Trophoblast cell (in vitro differentiated cells and primary cell): ENCODE results near the gene MOXD1.

ENCODE experiments used
- DNase-seq, 2 donors: peaks; one replicate each; pipeline ENCODE4 v3.0.0-alpha.2; 2016
- H2AFZ ChIP-seq: 2 replicates; pipeline ENCODE4 v1.6.1; 2013; ENCODE audit warnings: low read length, moderate library complexity, mild to moderate bottlenecking; ENCODE audit not compliant: insufficient read depth, poor library complexity
- H2AK5ac ChIP-seq: 2 replicates; pipeline ENCODE4 v1.6.1; 2013; ENCODE audit warnings: mild to moderate bottlenecking, low read length
- H2BK120ac ChIP-seq: 2 replicates; pipeline ENCODE4 v1.6.1; 2013; ENCODE audit warnings: low read length, mild to moderate bottlenecking, moderate library complexity; ENCODE audit not compliant: insufficient read depth, poor library complexity
- H2BK12ac ChIP-seq: 2 replicates; pipeline ENCODE4 v1.6.1; 2013; ENCODE audit warnings: mild to moderate bottlenecking, low read length, moderate library complexity
- H2BK5ac ChIP-seq: 2 replicates; pipeline ENCODE4 v1.6.1; 2013; ENCODE audit warnings: low read length, low read depth, moderate library complexity, mild to moderate bottlenecking; ENCODE audit not compliant: poor library complexity
- H3K14ac ChIP-seq: 2 replicates; pipeline ENCODE4 v1.6.1; 2013; ENCODE audit warnings: mild to moderate bottlenecking, low read length
- H3K18ac ChIP-seq: 2 replicates; pipeline ENCODE4 v1.6.1; 2013; ENCODE audit warnings: mild to moderate bottlenecking, low read length
- H3K23ac ChIP-seq: 2 replicates; pipeline ENCODE4 v1.6.1; 2013; ENCODE audit warnings: low read length
- H3K27ac ChIP-seq: 2 replicates; pipeline ENCODE4 v1.5.1; 2013; ENCODE audit warnings: low read depth, mild to moderate bottlenecking, inconsistent platforms, low read length, moderate library complexity
- H3K27me3 ChIP-seq: 2 replicates; pipeline ENCODE4 v1.6.1; 2013; ENCODE audit warnings: inconsistent platforms, mild to moderate bottlenecking, low read length, moderate library complexity; ENCODE audit not compliant: insufficient read depth
- H3K36me3 ChIP-seq, 2 experiments: 1 replicate in 1 of 2; 2 replicates in 1 of 2; pipeline ENCODE4 v1.6.1; 2013; ENCODE audit warnings: low read length in 2 of 2, mild to moderate bottlenecking in 2 of 2, moderate library complexity in 1 of 2; ENCODE audit not compliant: insufficient read depth in 2 of 2, control insufficient read depth in 1 of 2
- H3K4ac ChIP-seq: 2 replicates; pipeline ENCODE4 v1.6.1; 2013; ENCODE audit warnings: low read depth, mild to moderate bottlenecking, low read length, moderate library complexity
- H3K4me1 ChIP-seq, 2 experiments: 1 replicate in 1 of 2; 2 replicates in 1 of 2; pipeline ENCODE4 v1.6.1; 2013; ENCODE audit warnings: low read length in 2 of 2, mild to moderate bottlenecking in 2 of 2, moderate library complexity in 1 of 2; ENCODE audit not compliant: insufficient read depth in 2 of 2, control insufficient read depth in 1 of 2
- H3K4me2 ChIP-seq: 2 replicates; pipeline ENCODE4 v1.6.1; 2013; ENCODE audit warnings: inconsistent platforms, mild to moderate bottlenecking, low read length, moderate library complexity
- H3K4me3 ChIP-seq: 2 replicates; pipeline ENCODE4 v1.5.1; 2013; ENCODE audit warnings: mild to moderate bottlenecking, low read depth, low read length, inconsistent platforms
- H3K79me1 ChIP-seq: one replicate; pipeline ENCODE4 v1.6.1; 2013; ENCODE audit warnings: low read length
- H3K79me2 ChIP-seq: 2 replicates; pipeline ENCODE4 v1.6.1; 2013; ENCODE audit warnings: low read length, mild to moderate bottlenecking; ENCODE audit not compliant: control insufficient read depth, insufficient read depth, poor library complexity
- H3K9ac ChIP-seq: 2 replicates; pipeline ENCODE4 v1.6.1; 2013; ENCODE audit warnings: mild to moderate bottlenecking, low read length
- H3K9me3 ChIP-seq: 2 replicates; pipeline ENCODE4 v1.6.1; 2013; ENCODE audit warnings: low read depth, mild to moderate bottlenecking, control low read depth, inconsistent platforms, low read length; ENCODE audit not compliant: insufficient read depth
- H4K12ac ChIP-seq: 2 replicates; pipeline ENCODE4 v1.6.1; 2013; ENCODE audit warnings: low read depth, mild to moderate bottlenecking, low read length, moderate library complexity
- H4K8ac ChIP-seq: 2 replicates; pipeline ENCODE4 v1.6.1; 2013; ENCODE audit warnings: low read depth, mild to moderate bottlenecking, low read length, moderate library complexity
- H4K91ac ChIP-seq: one replicate; pipeline ENCODE4 v1.6.1; 2013; ENCODE audit warnings: low read depth, mild to moderate bottlenecking, low read length, moderate library complexity
- WGBS: extraction: QIAGEN DNeasy Blood & Tissue Kit; methylation state at CpG from one replicate; pipeline ENCODE4 v1.1.7; 2013; ENCODE audit warnings: missing lambda C conversion rate; ENCODE audit not compliant: insufficient read length, insufficient coverage; ENCODE audit errors: extremely low coverage; 5-methylcytosine and 5-hydroxymethylcytosine counted together

MOXD1 gene

GRCh38 chr6:132368916-132369481, 32.3 kb downstream of the MOXD1 start:
- no peak overlapping the region for H3K14ac ChIP-seq
- DNase-seq, result peak; percentile 1 to 59
- H3K18ac ChIP-seq, result no peak overlapping the region
- no peak overlapping the region for H4K8ac ChIP-seq
- no peak overlapping the region for H3K4me2 ChIP-seq
- H3K79me2 ChIP-seq, result no peaks in the 10 kb centered on the region
- H3K27me3 ChIP-seq, result no peaks in the 10 kb centered on the region
- H3K4me3 ChIP-seq, result no peak overlapping the region
- H3K79me1 ChIP-seq, result no peaks in the 10 kb centered on the region
- no peaks in the 10 kb centered on the region for H3K36me3 ChIP-seq
- H2AFZ ChIP-seq, result no peak overlapping the region
- H3K9ac ChIP-seq, result no peak overlapping the region
- H3K23ac ChIP-seq, result no peak overlapping the region
- no peaks in the 10 kb centered on the region for H3K9me3 ChIP-seq
- H4K91ac ChIP-seq, result no peak overlapping the region
- H2BK12ac ChIP-seq, result no peak overlapping the region
- WGBS, result no CpG with 5 or more reads among the region's 7 CpGs
- H2BK5ac ChIP-seq, result no peak overlapping the region
- H2BK120ac ChIP-seq, result no peak overlapping the region
- H2AK5ac ChIP-seq, result no peak overlapping the region
- H3K4me1 ChIP-seq, result no peaks in the 10 kb centered on the region
- H4K12ac ChIP-seq, result no peak overlapping the region
- H3K27ac ChIP-seq, result no peak overlapping the region
- no peak overlapping the region for H3K4ac ChIP-seq

DNA sequence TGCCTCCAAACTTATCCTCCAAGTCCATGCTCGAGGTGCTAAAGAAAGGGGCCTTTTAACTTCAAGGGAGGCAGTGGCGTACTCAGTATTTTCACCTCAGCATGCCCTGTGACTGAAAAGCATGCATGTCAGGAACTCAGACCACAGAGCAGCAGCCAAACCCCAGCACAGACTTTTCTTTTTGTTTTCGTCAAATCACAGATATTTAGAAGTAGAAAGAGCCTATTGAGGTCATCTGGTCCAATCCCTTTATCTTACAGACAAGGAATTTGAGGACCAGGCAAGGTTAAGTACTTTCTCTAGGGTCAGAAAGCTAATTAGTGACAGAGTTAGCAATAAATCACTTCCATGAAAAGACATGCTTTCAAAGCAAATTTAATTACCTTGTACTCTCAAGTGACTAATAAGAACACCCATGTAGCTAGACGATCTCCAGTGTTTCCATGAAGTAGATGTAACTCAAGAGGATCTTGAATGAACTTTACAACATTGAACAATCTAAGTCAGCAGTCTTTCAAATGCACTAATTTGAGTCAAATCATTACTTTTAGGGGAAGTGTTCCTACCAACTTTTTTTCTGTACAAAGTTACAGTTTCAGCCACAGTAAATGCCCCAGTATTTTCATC, 35.9 kb downstream of the MOXD1 start:
- Histone ChIP-seq H2AK5ac (no peak overlapping the region), H3K27me3 (no peaks in the 10 kb centered on the region), H3K18ac (no peak overlapping the region), H2BK12ac (no peak overlapping the region), H3K79me2 (no peaks in the 10 kb centered on the region), H3K4me3 (no peak overlapping the region), H3K36me3 (no peaks in the 10 kb centered on the region), H3K4ac (no peak overlapping the region), H2BK5ac (no peak overlapping the region), H4K12ac (no peak overlapping the region), H3K27ac (no peak overlapping the region), H4K91ac (no peak overlapping the region), H2AFZ (no peak overlapping the region), H2BK120ac (no peak overlapping the region), H3K4me2 (no peak overlapping the region), H3K4me1 (no peaks in the 10 kb centered on the region), H3K23ac (no peak overlapping the region), H4K8ac (no peak overlapping the region), H3K9ac (no peak overlapping the region), H3K14ac (no peak overlapping the region), H3K79me1 (no peaks in the 10 kb centered on the region), H3K9me3 (no peaks in the 10 kb centered on the region)
- DNase-seq, result no peak
- WGBS, result no CpG with 5 or more reads among the region's 4 CpGs

DNA sequence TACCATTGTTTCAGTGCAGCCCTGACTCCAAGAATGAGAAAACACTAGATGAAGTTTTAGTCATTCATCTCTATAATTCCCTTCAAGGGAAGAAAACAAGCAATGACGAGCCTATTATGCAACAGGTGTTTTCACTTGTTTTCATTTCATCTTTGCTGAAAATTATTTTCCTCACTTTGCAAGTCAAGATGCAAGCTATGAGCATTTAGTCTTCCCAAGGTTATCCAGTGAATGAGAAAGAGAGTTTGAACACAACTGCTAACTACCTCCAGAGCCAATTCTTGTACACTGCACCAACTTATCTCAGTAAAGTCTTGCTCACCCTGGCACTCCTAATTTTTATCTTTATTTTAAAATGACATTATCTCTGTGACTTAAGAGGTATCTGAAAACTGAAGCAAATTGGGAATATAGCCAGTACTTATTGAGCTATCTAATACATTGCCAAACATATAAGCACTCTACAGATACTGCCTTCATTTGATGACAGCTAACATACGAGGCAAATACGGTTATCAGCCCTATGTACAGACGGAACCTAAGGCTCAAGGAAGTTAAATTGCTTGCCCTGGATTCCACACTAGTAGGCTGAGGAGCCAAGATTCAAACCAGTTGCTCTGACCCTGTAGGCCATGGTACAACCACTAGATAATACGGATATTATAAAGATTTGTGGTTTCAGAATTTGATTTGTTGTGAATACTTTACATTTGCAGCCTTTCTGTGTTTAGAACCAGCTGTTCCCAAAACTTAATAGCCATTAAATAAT, 36.8 kb downstream of the MOXD1 start:
- no peak overlapping the region for H2BK12ac ChIP-seq
- no peak overlapping the region for H3K14ac ChIP-seq
- H2AK5ac ChIP-seq, result no peak overlapping the region
- no peaks in the 10 kb centered on the region for H3K4me1 ChIP-seq
- H3K18ac ChIP-seq, result no peak overlapping the region
- H2AFZ ChIP-seq, result no peak overlapping the region
- no peak overlapping the region for H3K4ac ChIP-seq
- no peaks in the 10 kb centered on the region for H3K79me2 ChIP-seq
- H2BK5ac ChIP-seq, result no peak overlapping the region
- H2BK120ac ChIP-seq, result no peak overlapping the region
- no peaks in the 10 kb centered on the region for H3K36me3 ChIP-seq
- no peaks in the 10 kb centered on the region for H3K9me3 ChIP-seq
- H3K4me3 ChIP-seq, result no peak overlapping the region
- H4K8ac ChIP-seq, result no peak overlapping the region
- no peak overlapping the region for H3K23ac ChIP-seq
- DNase-seq, result no peak
- H3K27me3 ChIP-seq, result no peaks in the 10 kb centered on the region
- H3K79me1 ChIP-seq, result no peaks in the 10 kb centered on the region
- H4K91ac ChIP-seq, result no peak overlapping the region
- H3K4me2 ChIP-seq, result no peak overlapping the region
- no peak overlapping the region for H3K27ac ChIP-seq
- H4K12ac ChIP-seq, result no peak overlapping the region
- no peak overlapping the region for H3K9ac ChIP-seq
- WGBS, result no CpG with 5 or more reads among the region's 5 CpGs

GRCh38 chr6:132362442-132363185, 38.7 kb downstream of the MOXD1 start:
- H3K18ac ChIP-seq, result no peak overlapping the region
- no peak overlapping the region for H4K12ac ChIP-seq
- no peak overlapping the region for H3K23ac ChIP-seq
- no peak overlapping the region for H2BK5ac ChIP-seq
- H3K36me3 ChIP-seq, result no peaks in the 10 kb centered on the region
- no peak overlapping the region for H3K4ac ChIP-seq
- H4K91ac ChIP-seq, result no peak overlapping the region
- H3K4me3 ChIP-seq, result no peak overlapping the region
- no peaks in the 10 kb centered on the region for H3K4me1 ChIP-seq
- H2AFZ ChIP-seq, result no peak overlapping the region
- H3K4me2 ChIP-seq, result no peak overlapping the region
- no peaks in the 10 kb centered on the region for H3K79me1 ChIP-seq
- no peak overlapping the region for H2AK5ac ChIP-seq
- no peak overlapping the region for H4K8ac ChIP-seq
- H2BK12ac ChIP-seq, result no peak overlapping the region
- no peak overlapping the region for H3K14ac ChIP-seq
- H3K27me3 ChIP-seq, result no peaks in the 10 kb centered on the region
- H3K27ac ChIP-seq, result no peak overlapping the region
- H2BK120ac ChIP-seq, result no peak overlapping the region
- H3K9ac ChIP-seq, result no peak overlapping the region
- no peaks in the 10 kb centered on the region for H3K79me2 ChIP-seq
- 100% methylated on average over 1 of the region's 6 CpGs for WGBS
- no peaks in the 10 kb centered on the region for H3K9me3 ChIP-seq
- no peak for DNase-seq
